Measurements from ENCODE around the gene ISCU.

The ISCU gene

GRCh38 chr12:108562348-108563135 lies at the start of gene ISCU:
TSS of gene ISCU (plus strand) at chr12:108562596. CDS start at chr12:108562623, 27 bp downstream.
- DNase-seq: peak; percentile 90

- DNase-seq: no peak
These were observed 47.9 kb upstream of the ISCU start for GRCh38 chr12:108514468-108514972.

- DNase-seq: peak; percentile 98
These were observed 47.2 kb upstream of the ISCU start, which contains the start of gene FICD for GRCh38 chr12:108514973-108515814. TSS of gene FICD (plus strand) at chr12:108515277. CDS start at chr12:108516973, 1,696 bp downstream.

- DNase-seq: no peak
These were observed 46.5 kb upstream of the ISCU start for GRCh38 chr12:108515916-108516315.

GRCh38 chr12:108516511-108517275 lies 45.7 kb upstream of the ISCU start:
- DNase-seq: no peak

- DNase-seq: no peak
These were observed 44.9 kb upstream of the ISCU start for GRCh38 chr12:108517288-108518100.

GRCh38 chr12:108518101-108518715 lies 44.2 kb upstream of the ISCU start:
- DNase-seq: no peak

- no peak for DNase-seq
These were observed 43.5 kb upstream of the ISCU start for GRCh38 chr12:108518716-108519496.

- no peak for DNase-seq
These were observed 42.8 kb upstream of the ISCU start for GRCh38 chr12:108519558-108519957.

- no peak for DNase-seq
These were observed 39.0 kb upstream of the ISCU start for GRCh38 chr12:108523365-108523764.

GRCh38 chr12:108525681-108526080 lies 36.7 kb upstream of the ISCU start:
- no peak for DNase-seq

GRCh38 chr12:108526482-108527165 lies 35.8 kb upstream of the ISCU start:
- no peak for DNase-seq

- no peak for DNase-seq
These were observed 35.3 kb upstream of the ISCU start for GRCh38 chr12:108527166-108527496.

- no peak for DNase-seq
These were observed 32.2 kb upstream of the ISCU start for GRCh38 chr12:108530161-108530560.

GRCh38 chr12:108531929-108532848 lies 30.2 kb upstream of the ISCU start:
- peak; percentile 85 for DNase-seq

GRCh38 chr12:108538146-108538545 lies 24.2 kb upstream of the ISCU start:
- no peak for DNase-seq

- DNase-seq: no peak
These were observed 23.7 kb upstream of the ISCU start for GRCh38 chr12:108538616-108539195.

- no peak for DNase-seq
These were observed 20.1 kb upstream of the ISCU start for GRCh38 chr12:108542320-108542719.

GRCh38 chr12:108543652-108544051 lies 18.7 kb upstream of the ISCU start:
- no peak for DNase-seq

Data from NCI-H187 treated with DMSO at 0.1 percent for 48 hours (cell line).